Measurements from ENCODE around the gene PRMT7. TPM values are rescaled to one million over a fixed set of nuclear protein-coding genes. Genes with fewer than 3 reads are reported as not detected.

Gene PRMT7
- total RNA-seq, 1 donor from 2014 or later: 25.6 TPM

DNA sequence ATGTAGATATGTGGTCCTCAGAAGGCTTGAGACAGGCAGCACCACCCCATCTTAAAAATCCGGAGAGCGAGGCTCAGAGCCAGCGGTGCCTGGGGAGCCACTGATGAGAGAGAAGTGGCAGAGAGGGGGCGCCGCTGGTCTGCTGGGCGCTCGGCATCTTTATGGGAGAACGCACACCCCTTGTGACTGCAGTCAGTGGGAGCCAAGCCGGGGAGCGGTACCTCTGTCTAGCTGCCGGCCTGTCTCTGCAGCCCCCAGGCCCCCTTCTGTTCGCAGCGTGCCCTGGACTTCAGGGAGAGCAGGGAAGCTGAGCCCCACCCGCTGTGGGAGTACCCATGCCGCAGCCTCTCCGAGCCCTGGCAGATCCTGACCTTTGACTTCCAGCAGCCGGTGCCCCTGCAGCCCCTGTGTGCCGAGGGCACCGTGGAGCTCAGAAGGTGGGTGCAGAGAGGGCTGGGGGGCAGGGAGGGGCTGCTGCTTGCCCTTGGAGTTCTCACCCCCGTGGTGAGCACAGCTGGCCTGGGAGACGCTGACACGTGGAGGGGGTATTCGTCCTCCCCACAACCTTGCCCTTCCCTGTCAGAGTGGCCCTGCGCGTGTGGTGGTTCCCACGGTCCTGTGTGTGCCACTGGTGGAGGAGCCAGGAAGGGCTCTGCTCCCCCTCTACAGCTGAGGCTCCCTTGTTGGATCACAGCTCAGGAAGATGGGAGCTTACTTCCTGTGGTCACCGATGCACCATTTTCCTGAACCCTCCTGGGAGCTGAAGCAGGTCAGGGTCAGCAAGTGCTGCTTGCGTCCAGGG, 44.8 kb downstream of the PRMT7 start:
- Histone ChIP-seq H3K27me3 (ENCODE audit: low read depth) (no peaks in the 10 kb centered on the region), H3K27ac (replicated peaks) (no peak overlapping the region), H3K9me3 (replicated peaks) (no peaks in the 10 kb centered on the region), H3K4me1 (no peaks in the 10 kb centered on the region), H3K4me3 (no peak overlapping the region), H3K36me3 (peaks cover 89% of the 10 kb centered on the region)
- no peak for DNase-seq
- intact Hi-C loops (cut with micrococcal nuclease): no loop called here
- TF ChIP-seq, protein P1, sequence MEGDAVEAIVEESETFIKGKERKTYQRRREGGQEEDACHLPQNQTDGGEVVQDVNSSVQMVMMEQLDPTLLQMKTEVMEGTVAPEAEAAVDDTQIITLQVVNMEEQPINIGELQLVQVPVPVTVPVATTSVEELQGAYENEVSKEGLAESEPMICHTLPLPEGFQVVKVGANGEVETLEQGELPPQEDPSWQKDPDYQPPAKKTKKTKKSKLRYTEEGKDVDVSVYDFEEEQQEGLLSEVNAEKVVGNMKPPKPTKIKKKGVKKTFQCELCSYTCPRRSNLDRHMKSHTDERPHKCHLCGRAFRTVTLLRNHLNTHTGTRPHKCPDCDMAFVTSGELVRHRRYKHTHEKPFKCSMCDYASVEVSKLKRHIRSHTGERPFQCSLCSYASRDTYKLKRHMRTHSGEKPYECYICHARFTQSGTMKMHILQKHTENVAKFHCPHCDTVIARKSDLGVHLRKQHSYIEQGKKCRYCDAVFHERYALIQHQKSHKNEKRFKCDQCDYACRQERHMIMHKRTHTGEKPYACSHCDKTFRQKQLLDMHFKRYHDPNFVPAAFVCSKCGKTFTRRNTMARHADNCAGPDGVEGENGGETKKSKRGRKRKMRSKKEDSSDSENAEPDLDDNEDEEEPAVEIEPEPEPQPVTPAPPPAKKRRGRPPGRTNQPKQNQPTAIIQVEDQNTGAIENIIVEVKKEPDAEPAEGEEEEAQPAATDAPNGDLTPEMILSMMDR (IDR thresholded peaks at IDR 0.05; ENCODE audit: borderline replicate concordance): no peak

DNA sequence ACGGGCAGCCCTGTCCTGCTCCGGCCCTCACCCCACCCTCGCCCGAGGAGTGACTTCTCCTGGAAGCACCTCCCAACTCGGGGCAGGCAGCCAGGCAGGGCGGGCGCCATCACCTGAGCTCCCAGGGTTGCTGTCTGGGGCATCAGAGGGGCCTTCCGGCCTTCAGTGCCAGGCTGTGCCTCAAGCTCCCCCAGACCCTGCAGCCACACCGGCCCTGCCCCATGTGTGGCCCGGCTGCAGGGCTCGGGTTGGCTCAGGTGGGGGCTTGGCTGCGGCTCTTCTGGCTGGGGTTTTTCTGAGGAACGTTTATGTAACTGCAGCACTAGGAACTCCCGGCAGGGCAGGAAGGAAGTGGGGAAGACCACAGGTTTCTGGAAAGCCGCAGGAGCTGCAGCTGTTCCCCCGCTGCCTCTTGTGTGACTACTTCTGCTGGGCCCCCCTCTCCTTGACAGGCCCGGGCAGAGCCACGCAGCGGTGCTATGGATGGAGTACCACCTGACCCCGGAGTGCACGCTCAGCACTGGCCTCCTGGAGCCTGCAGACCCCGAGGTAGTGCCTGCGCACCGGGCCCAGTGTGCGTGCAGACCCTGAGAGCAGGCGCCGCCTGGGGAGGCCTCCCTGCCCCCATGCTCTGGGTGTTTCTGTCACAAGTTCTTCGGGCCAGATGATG, 45.6 kb downstream of the PRMT7 start:
- no peak overlapping the region for H3K4me3 ChIP-seq
- H3K27ac ChIP-seq (replicated peaks): no peak overlapping the region
- H3K27me3 ChIP-seq (ENCODE audit: low read depth): no peaks in the 10 kb centered on the region
- no peaks in the 10 kb centered on the region for H3K4me1 ChIP-seq
- DNase-seq: no peak
- no peaks in the 10 kb centered on the region for H3K9me3 ChIP-seq (replicated peaks)
- peaks cover 82% of the 10 kb centered on the region for H3K36me3 ChIP-seq
- intact Hi-C loops (cut with micrococcal nuclease): no loop called here
- TF ChIP-seq, protein P1 (IDR thresholded peaks at IDR 0.05; ENCODE audit: borderline replicate concordance): no peak

- Histone ChIP-seq H3K27me3 (ENCODE audit: low read depth) (no peaks in the 10 kb centered on the region), H3K4me3 (no peak overlapping the region), H3K27ac (replicated peaks) (no peak overlapping the region), H3K9me3 (replicated peaks) (no peaks in the 10 kb centered on the region), H3K4me1 (no peaks in the 10 kb centered on the region), H3K36me3 (peaks cover 77% of the 10 kb centered on the region)
- DNase-seq: no peak
- TF ChIP-seq, protein P1 (IDR thresholded peaks at IDR 0.05; ENCODE audit: borderline replicate concordance): no peak
- intact Hi-C loops (cut with micrococcal nuclease): no loop called here
These were observed 46.1 kb downstream of the PRMT7 start for GRCh38 chr16:68356919-68357286.

DNA sequence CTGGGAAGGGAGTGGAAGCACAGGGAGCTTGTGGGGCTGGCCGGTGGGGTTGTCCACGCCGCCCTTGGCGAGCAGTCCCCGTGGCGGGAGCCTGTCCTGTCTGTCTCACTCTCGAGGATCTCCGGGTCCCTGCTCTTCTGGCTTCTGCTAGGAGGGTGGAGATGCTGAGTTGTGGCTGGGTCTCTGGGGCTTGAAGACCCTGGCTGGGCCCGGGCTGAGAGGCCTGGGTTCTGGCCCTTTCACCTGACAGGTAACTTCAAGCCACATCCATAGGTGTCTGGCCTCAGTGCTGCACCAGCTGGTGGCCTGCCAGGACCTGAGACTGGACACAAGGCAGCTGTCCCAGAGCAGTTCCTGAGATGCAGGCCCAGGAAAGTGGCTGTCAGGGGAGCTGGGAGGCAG, 46.7 kb downstream of the PRMT7 start:
- TF ChIP-seq, protein P1 (IDR thresholded peaks at IDR 0.05; ENCODE audit: borderline replicate concordance): no peak
- DNase-seq: no peak
- Histone ChIP-seq H3K4me3 (no peak overlapping the region), H3K9me3 (replicated peaks) (no peaks in the 10 kb centered on the region), H3K36me3 (peaks cover 71% of the 10 kb centered on the region), H3K4me1 (no peaks in the 10 kb centered on the region), H3K27me3 (ENCODE audit: low read depth) (no peaks in the 10 kb centered on the region), H3K27ac (replicated peaks) (no peak overlapping the region)
- intact Hi-C loops (cut with micrococcal nuclease): no loop called here

DNA sequence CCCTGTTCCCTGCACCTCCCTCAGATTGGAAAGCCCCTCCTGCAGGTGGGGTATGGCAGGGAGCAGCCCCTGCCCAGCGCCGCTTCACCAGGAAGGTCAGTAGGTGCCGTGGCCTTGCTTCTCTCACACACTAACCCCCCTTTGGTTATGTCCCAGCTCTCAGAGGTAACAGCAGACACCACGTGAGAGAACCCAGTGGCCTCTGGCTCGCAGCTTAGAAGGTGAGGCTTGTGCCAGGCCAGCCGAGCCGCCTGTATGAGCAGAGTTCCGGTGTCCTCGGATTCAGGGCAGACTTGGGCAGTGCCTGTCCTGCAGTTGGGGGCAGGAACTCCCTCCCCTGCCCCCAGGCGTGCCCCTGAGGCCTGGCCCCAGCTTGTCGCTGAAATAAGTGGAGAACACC, 47.1 kb downstream of the PRMT7 start:
- no peaks in the 10 kb centered on the region for H3K9me3 ChIP-seq (replicated peaks)
- no peaks in the 10 kb centered on the region for H3K27me3 ChIP-seq (ENCODE audit: low read depth)
- DNase-seq: no peak
- TF ChIP-seq, protein P1 (IDR thresholded peaks at IDR 0.05; ENCODE audit: borderline replicate concordance): no peak
- peaks cover 67% of the 10 kb centered on the region for H3K36me3 ChIP-seq
- intact Hi-C loops (cut with micrococcal nuclease): no loop called here
- no peak overlapping the region for H3K4me3 ChIP-seq
- H3K27ac ChIP-seq (replicated peaks): no peak overlapping the region
- no peaks in the 10 kb centered on the region for H3K4me1 ChIP-seq
